CD4-positive, alpha-beta T cell treated with Interleukin-6 for 4 hours (primary cell): ENCODE results near the gene CA10.
A peak's percentile ranks its signal among the peaks of the same experiment; 100 is the strongest.

ENCODE experiments used
- DNase-seq: peaks from one replicate; pipeline ENCODE4 v3.0.0-alpha.2; 2020; ENCODE audit warnings: mixed read lengths

The CA10 gene

DNA sequence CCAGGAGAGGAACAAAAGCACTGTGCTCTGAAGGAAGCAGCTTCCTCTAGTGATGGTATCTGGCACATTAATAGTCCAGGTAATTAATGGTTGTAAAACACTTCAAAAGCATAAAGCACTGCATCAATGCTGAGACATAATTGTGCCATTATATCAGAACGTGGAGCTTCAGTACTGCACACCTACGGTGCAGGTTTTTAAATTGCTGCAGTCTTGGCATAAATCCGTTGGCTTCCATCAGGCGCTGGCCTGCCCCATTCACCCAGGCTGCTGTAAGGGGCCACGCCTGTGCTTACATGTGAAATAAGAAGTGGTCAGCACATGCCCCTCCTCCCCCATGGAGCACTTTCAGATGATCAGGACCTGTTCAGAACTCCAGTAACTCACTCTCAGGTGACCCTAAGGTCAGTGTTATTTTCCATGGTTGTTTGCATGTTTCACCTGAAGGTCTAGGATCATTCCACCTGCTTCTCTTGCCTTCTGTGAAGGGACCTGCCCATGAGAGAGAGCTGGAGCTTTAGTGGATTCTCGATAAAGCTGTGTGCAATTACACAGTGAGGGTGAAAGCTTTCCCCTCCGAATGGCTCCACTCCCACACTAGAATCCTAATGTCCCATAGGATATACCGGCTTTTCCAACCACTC lies 345.3 kb downstream of the CA10 start:
- DNase-seq, result no peak

DNA sequence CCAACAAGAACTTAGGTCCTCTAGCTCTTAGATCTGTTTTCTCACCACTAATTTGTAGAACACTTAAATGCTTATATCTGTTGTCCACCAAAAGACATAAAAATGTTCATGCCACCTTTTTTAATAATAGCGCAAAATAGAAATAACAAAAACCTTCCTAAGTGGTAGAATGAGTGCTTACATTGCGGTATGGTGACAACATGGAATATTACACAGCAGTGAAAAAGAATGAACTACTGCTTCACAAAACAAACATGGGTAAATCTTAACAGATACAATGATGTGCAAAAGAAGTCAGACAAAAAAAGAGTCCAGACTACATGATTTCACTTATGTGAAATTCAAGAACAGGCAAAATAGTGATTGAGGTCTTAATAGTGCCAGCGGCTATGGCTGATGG lies 351.1 kb downstream of the CA10 start:
- DNase-seq, result no peak

DNA sequence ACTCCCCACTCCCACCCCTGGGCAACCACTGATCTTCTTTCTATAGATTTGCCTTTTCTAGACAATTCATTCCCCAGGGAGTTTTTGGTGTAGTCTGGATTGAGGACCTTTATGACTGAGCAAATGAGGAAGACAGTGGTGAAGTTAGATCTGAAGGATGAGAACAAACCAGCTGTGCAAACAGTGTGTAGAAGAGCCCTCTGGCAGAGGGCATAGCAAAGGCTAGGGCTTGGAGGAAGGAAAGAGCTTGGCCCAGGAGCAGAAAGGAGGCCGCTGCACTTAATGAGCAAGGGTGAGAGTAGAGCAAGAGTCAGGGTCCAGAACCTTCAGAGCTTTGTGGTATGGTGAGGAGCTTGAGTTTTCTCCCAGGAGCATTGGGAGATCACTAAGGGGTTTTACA lies 352.7 kb downstream of the CA10 start:
- no peak for DNase-seq

DNA sequence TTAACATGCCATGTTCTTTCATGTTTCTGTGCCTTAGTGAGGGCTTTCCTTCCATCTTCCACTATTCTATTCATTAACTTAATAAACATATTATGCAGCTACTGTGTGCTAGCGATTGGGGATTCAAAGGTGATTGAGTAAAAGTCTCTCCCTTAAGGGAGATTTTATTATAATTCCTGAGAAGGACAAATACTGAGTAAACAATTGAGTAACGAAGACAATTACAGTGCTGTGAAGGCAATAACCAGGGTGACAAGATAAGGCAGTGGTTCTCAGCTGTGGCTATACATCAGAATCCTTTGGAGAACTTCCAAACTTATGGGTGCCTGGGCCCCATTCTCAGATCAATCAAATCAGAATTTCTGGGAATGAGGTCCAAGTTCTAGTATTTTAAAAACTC lies 353.3 kb downstream of the CA10 start:
- no peak for DNase-seq

DNA sequence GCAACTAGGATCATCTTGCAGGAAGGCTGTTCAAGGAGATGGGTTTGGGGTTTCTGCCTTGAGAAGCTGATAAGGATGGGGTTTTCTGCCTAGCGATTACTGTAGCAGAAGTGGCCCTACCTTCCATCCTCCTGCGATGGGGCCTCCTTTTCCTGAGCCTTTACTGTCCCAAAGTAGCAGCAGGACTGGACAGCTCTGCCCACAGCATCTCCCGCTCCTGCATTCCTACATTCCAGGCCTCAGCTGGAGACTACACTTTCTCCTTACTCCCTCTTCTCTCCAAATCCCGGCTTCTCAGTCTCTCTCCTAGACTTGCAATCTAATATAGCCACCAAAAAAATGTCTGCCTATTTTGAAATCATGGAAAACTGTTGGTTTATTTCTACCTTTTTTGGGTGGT lies 355.4 kb downstream of the CA10 start:
- DNase-seq, result no peak

DNA sequence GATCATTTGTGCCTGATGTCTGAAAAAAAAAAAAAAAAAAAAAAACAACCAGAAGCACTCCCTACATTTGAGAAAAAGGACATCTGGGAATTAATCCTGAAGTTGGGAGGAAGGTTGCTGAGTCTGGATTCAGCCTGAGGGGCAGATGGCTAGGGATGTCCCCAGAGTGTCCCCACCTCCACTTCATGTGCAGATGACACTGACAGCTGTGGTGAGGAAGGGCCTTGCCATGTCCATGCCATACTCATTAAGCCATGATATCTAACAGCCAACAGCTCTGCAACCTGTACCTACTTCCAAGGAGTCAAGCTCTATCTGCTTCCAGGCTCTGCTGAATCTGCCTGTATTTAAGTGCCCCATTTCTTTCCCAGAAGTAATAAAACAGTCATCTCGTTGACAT lies 356.0 kb downstream of the CA10 start:
- no peak for DNase-seq

DNA sequence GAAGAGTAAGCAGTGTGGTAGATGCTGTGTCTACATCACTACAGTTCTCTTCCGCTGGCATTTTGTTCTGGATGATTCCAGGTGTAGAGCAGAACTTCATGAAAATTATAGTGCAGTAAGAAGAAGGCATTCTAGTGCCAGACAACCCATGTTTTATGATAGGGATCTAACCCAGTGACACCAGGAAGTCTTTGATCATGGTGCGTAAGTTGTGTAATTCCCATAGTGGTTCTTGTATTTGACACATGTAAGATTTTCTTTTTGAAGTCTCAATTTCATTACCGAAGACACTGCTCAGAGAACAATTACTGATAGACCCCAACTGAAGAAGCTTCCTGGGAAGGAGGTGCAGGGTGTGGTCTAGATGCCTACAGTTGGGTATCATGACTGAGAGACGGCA lies 356.9 kb downstream of the CA10 start:
- DNase-seq, result no peak

DNA sequence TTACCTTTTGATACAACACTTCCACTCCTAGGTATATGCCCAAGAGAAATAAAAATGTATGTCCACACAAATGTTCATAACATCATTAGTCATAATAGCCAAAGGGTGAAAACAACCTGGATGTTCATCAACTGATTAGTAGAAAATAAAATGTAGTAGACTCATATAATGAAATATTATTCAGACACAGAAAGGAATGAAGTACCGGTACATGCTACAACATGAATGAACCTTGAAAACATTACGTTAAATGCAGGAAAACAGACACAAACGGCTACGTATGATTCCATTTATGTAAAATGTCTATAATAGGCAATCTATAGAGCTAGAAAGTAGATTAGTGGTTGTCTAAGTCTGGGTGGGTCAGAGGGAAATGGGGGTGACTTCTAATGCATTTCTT lies 358.5 kb downstream of the CA10 start:
- DNase-seq, result no peak

DNA sequence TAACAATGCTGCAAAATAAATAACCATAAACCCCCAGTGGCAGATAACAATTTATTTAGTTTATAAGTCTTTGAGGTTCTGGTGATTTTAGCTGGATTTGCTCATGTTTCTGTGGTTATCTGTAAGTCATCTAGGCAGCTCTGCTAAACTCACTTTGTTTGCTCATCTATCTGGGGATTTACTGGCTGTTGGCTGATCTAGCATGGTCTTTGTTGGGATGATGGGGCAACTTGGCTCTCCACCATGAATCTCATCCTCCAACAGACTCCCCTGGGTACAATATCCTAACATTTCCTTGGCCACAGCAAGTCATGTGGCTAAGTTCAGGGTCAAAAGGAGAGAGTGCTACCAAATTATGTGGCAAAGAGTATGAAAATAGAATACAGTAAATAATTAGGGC lies 359.3 kb downstream of the CA10 start:
- DNase-seq, result no peak

DNA sequence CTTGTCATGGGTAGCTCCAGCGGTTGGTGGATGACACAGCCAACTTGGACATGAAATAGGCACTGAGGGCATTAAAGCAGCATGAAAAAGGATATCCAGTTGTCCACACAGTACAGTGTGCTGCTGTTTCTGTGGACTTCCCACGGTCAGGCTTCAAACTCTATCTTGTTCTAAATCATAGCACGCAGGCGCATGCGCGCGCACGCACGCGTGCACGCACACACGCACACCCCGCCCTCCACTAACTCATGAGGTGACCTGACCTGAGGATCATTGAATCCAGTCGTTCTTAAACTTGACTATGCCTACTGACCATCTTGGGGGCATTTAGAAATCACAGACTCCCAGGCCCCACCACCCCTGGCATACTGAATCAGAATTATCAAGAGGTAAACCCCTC lies 361.4 kb downstream of the CA10 start:
- DNase-seq, result no peak

DNA sequence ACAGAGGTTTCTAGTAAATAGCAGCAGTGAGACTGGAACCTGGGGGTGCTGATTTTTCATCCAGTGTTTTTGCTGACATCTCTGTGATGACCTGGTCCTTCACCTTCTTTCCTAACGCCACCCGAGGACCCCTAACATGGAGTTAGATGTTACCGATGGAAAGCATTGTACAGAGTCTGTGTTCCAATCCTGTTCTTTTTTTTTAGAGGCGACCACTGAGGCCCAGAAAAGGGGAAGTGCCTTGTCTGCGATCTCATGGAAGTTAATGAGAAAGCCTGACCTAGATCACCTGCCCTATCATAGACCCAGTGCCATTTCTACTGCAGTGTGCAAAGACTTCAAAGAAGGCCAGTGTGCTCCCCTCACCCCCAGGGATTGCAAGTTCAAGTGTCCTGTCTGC lies 362.5 kb downstream of the CA10 start:
- no peak for DNase-seq

DNA sequence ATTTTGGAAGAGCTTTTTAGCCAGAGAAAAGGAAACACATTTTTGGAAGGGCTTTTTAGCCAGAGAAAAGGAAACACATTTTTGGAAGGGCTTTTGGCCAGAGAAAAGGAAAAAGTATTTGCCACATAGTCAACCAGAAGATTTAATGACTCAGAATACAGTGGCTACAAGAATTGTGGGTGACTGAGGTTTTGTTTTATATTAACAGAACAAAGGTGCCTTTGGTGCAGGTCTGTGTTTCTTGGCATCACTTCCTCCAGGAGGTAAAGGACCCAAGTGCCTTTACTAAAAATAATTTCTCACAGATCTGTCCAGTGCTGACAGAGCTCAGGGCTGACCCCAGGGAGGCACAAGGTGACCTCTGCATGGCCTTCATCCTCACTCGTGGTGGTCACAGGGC lies 363.1 kb downstream of the CA10 start:
- DNase-seq, result no peak

DNA sequence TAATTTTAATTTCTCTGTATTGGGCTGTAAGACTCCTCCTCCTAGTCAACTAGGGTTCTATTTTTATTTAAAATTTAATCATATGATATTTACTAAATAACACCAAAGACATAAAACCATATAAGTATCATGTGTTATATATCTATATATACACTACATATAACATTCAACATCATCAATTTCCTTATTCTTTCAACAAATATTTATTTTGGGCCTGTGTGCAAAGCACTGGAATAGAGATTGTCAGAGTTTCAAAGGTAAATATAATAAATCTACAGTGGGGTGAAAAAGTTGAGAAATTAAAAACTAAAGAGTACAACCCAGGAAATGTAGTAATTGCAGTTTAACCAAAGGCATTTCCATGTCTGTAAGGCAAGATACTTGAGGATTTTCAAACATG lies 364.0 kb downstream of the CA10 start:
- no peak for DNase-seq

DNA sequence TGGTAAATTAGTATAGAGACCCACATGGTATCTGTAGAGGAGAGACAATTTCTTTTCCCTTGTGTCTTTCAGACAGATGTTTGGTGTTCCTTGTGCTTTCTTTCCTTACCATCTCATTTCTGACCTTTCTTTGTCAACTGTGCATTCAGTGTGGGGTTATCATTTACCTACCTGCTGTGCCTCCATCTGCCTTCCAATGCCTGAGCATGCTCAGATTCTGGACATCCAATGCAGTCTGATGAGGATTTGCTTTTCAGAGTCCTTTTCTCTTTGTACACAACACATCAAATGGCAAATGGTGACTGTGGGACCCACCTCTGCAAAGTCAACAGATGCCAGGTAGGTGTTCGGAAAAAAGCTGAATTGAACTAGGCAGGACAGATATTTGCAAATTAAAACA lies 364.8 kb downstream of the CA10 start:
- no peak for DNase-seq

DNA sequence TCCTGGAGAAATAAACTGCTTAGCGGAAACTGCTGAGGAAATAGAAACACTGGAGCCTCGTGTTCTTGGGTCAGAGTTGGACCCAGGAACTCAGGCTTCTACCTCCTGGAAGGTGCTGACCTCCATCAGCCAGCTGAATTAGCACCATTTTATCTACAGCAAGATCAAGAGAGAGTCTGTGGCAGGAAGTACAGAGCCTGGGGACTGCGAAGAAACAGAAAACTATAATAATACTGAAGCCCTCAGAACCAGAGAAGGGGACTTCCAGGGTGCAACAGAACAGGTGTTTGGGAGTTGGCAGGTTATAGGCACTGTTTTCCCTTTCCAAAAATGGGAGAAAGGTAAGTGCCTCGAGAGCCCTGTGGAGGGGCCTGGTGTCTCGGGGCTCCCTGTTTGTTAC lies 379.7 kb downstream of the CA10 start:
- DNase-seq, result no peak

DNA sequence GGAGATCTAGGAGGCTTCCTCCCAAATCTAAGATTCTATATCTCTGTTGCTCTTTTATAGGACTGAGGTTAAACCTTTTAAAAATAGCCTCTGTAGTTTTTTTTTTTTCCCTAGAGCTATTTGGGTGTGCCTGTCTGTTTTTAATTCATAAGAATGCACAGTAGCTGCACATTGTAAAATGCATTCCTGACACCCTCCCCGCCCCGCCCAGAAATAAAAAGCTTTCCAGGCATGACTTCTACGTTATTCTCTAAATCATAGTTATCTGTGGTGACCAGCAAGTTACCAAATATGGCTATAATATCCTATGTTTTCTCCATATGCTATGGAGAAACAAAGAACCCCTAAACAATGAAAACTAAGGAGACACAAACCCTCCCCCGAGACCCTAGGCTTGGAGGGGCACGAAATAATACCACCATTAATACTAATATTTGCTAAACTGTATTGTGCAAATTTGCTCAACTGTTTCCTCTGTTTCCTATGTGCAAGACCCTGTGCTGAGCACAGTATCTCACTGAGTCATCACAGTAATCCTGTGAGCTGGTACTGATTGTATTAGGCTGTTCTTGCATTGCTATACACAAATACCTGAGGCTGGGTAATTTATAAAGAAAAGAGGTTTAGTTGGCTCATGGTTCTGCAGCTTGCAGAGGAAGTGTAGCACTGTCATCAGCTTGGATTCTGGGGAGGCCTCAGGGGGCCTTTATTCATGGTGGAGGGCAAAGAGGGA lies 388.3 kb downstream of the CA10 start:
- no peak for DNase-seq

DNA sequence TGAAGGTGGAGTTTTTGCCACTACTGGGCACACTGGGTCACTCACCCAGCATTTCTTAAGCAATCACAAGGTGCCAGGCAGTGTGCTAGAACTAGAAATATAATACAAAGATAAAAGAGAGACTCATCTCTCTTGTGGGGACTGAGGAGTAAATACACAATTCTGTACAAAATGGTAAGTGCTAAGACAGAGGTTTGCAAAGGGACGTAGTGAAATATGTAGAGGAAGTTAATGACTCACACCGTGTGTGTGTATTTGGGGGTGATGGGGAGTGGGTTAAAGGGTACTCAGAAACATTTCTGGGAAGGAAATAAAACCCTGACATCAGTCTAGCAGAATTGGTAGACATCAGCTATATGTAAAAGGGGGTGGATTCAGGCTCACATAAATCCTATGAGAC lies 389.3 kb downstream of the CA10 start:
- DNase-seq, result no peak

DNA sequence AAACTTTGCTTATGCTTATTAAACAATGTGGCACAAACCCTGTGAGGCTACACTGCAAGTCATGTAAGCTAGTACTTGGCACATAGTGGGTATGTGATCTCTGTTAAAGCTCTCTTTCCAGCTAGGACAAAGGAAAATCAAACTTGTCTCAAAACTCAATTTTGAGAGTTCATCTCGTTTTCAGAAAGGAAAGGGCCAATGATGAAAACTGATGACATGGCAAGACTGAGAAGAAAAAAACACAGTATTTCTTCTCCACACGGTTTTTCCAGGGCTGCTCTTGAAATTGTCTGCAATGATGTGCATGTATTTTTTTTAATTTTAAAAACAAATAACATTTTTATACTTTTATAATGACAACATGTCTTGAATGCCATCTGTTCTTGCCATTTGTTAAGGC lies 389.8 kb downstream of the CA10 start:
- no peak for DNase-seq

DNA sequence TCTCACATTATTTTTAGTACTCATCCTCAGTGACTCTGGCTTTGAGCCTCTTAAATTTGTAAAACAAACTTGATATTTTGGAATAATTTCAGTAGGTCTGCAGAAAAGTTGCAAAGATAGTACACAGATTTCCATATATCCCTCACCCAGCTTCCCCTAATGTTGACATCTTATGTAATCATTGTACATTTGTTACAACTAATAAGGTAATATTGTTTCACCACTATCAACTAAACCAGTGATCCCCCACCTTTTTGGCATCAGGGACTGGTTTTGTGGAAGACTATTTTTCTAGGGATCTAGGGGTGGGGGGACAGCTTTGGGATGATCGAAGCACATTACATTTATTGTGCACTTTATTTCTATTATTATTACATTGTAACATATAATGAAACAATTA lies 391.2 kb downstream of the CA10 start:
- DNase-seq, result no peak

DNA sequence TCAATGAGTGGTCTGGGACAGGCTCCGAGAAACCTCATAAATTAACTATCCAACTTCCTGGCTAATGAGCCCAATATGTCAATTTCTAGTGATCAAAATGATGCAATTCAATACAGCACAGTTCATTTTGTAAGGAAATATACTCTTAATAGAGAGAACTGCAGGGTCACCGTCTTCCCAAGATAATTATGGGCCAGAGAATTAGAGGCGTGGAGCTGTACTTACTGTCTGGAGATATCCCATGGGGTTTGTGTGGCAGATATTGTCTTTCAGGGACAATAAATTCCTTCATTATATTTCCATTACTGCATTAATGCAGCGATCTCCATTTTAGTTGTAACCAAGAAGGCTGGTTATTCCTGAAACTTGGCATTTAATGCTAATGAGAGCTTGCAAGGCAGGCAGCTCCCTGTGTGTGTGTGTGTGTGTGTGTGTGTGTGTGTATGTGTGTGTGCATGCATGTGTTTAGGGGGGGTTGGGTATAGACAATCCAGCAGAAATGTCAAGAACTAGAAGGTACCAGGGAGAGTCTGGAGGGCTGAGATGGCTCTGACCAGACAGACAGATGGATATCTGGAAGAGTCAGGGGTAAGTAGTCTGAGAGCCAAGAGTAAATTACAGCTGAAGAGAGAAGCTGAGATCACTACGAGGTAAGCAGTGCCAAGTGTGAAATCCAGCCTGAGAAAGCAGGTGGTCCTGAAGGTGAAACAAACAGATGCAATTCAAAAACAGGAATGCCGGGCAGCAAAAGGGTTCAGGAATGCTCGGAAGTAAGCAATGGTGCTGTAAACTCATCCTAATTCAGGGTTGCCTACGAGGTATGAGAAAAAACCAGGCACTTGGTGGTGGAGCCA lies 393.0 kb downstream of the CA10 start:
- DNase-seq, result no peak

DNA sequence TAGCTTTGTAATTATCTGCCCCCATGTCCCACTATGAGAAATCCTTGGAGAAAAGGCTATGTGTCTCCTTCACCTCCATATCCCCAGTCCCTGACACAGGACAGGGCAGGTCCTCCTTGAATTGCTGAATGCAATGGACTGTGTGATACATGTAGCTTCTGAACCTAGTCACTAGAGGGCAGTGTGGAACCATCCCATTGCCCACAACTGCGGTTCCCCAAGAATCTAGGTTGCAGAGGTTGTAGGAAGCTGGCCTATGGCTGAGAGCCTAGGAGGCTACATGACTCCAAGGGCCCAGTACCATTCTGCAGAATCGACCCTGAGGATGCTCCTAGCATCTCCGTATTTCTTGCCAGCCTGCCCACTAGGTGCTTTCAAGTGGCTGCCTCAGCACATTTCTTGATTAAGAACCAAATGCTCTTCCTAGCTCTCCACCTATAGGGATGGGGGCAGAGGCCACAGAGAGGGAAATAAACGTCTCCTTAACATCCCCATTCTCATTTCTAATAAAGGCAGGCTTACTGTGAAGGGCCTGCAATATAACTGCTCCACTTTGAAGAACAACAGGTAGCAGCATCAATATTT lies 394.0 kb downstream of the CA10 start:
- DNase-seq, result peak; percentile 40

DNA sequence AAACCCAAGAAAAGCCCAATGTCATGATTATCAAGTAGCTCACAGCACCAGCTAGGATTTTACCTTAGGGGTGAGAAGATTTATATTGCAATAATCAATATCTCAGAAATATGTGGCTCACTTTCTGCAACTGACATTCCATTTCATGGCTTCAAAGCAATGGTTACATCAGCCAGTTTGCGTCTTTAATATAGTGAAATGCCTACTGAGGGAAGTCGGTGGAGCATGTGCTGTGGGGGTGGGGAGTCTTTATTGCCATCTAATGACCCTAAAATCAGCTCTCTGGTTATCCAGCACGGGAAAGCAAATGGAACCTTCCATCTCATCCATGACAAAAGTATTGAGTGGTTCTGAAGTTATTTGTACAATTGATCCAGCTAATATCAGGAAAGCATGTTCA lies 395.5 kb downstream of the CA10 start:
- DNase-seq, result no peak

DNA sequence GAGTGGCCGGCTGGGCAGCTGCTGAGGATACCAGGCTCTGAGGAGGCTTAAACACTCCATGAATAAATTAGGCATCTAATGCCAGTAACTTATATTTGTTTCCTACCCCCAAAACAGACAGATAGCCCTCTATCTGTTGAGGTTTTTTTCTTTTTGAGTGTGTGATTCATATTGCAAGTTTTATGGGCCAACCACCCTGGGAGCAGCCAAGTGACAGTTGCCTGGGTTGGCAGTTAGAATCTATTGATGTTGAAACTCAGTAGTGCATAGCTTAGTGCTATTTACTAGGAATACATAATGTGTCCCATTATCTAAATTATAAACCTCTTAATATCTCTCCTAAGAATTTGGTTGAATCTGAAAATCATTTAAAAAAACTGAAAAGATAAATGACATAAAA lies 397.4 kb downstream of the CA10 start:
- DNase-seq, result no peak

DNA sequence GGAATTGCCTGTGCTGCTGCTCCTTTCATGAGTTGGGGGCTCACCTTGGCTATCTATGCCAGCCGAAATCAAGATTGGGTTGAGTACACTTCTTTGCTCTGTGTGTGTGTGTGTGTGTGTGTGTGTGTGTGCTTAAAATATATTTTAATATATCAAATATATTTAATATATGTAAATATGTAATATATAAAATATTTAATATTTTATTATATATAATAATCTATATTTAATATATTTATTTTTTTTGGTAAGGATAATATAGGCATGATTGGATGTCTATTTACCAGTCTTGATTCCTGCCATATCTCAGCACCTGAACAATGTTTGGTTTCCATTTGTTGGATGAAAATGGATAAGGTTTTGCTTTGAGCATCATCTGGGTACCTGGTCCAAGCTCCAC lies 399.3 kb downstream of the CA10 start:
- DNase-seq, result no peak
